ENCODE results near the gene HTR3C.

HTR3C gene

DNA sequence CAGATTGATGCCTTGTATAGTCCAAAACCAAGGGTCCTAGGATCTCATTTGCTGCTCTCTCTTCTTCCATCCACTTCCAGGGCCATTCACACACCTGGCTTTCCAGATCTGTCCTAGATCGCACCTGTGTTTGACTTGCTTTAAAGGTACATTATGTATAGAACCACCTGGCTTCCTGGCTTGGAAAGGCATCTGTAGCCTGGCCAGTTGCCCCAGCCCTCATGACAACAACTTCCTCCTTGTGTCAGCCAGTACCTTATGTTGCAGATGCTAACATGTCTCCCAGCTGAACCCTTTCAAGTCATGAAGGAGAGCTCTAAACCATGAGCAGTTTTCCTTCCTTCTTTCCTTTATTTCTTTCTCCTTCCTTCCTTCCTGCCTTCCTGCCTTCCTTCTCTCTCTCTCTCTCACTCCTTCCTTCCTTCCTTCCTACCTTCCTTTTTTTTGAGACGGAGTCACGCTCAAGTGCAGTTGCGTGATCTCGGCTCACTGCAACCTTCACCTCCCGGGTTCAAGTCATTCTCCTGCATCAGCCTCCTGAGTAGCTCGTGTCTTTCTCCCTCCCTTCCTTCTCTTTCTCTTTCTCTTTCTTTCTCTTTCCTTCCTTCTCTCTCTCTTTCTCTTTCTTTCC is 2.5 kb upstream of the HTR3C start:
- TF ChIP-seq, protein P1, sequence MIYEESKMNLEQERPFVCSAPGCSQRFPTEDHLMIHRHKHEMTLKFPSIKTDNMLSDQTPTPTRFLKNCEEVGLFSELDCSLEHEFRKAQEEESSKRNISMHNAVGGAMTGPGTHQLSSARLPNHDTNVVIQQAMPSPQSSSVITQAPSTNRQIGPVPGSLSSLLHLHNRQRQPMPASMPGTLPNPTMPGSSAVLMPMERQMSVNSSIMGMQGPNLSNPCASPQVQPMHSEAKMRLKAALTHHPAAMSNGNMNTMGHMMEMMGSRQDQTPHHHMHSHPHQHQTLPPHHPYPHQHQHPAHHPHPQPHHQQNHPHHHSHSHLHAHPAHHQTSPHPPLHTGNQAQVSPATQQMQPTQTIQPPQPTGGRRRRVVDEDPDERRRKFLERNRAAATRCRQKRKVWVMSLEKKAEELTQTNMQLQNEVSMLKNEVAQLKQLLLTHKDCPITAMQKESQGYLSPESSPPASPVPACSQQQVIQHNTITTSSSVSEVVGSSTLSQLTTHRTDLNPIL (CRISPR knock-in tag; IDR thresholded peaks at IDR 0.05; ENCODE audit: low read depth), result no peak
- TF ChIP-seq ZNF70 (CRISPR knock-in tag; IDR thresholded peaks at IDR 0.05) (no peak), GLIS3 (CRISPR knock-in tag; IDR thresholded peaks at IDR 0.05) (no peak), ZNF565 (CRISPR knock-in tag; conservative IDR thresholded peaks at IDR 0.05; ENCODE audit: low read depth) (no peak), TCF4 (CRISPR knock-in tag; IDR thresholded peaks at IDR 0.05; ENCODE audit: borderline replicate concordance) (no peak), TOX (CRISPR knock-in tag; IDR thresholded peaks at IDR 0.05; ENCODE audit: borderline replicate concordance) (no peak), PPARA (CRISPR knock-in tag; IDR thresholded peaks at IDR 0.05; ENCODE audit: borderline replicate concordance) (no peak), ISL1 (CRISPR knock-in tag; IDR thresholded peaks at IDR 0.05) (no peak), SNAI2 (CRISPR knock-in tag; IDR thresholded peaks at IDR 0.05) (no peak), ESRRG (CRISPR knock-in tag; IDR thresholded peaks at IDR 0.05) (no peak), ZNF8 (CRISPR knock-in tag; IDR thresholded peaks at IDR 0.05) (no peak), PATZ1 (CRISPR knock-in tag; IDR thresholded peaks at IDR 0.05; ENCODE audit: borderline replicate concordance) (no peak)

GRCh38 chr3:184058029-184058428 is 5.2 kb downstream of the HTR3C start:
- TF ChIP-seq, protein P1 (CRISPR knock-in tag; IDR thresholded peaks at IDR 0.05; ENCODE audit: low read depth), result no peak
- no peak for TF ChIP-seq BACH2 (CRISPR knock-in tag; IDR thresholded peaks at IDR 0.05; ENCODE audit: borderline replicate concordance)
- ATAC-seq, result no peak

More for the DNA sequence above, 2.5 kb upstream of the HTR3C start:
- ATAC-seq, result no peak

DNA sequence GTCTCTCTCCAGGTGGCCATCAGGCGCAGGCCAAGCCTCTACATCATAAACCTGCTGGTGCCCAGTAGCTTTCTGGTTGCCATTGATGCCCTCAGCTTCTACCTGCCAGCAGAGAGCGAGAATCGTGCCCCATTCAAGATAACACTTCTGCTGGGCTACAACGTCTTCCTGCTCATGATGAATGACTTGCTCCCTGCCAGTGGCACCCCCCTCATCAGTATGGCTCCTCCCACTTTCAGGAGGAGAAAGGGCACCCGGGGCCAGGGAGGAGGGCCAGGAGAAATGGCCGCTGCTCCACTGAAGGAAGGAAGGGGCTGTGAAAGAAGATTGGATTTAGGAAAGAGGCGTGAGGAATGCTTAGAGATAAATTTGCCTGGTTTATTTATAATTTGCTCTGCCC is 6.6 kb downstream of the HTR3C start:
- no peak for ATAC-seq
- TF ChIP-seq ZNF70 (CRISPR knock-in tag; IDR thresholded peaks at IDR 0.05), result no peak
- no peak for TF ChIP-seq TCF4 (CRISPR knock-in tag; IDR thresholded peaks at IDR 0.05; ENCODE audit: borderline replicate concordance)
- TF ChIP-seq ZFP30 (CRISPR knock-in tag; IDR thresholded peaks at IDR 0.05), result no peak
- no peak for TF ChIP-seq ZFP3 (CRISPR knock-in tag; IDR thresholded peaks at IDR 0.05)
- TF ChIP-seq, protein P1 (CRISPR knock-in tag; IDR thresholded peaks at IDR 0.05; ENCODE audit: low read depth), result no peak
- no peak for TF ChIP-seq ZC3H10 (CRISPR knock-in tag; IDR thresholded peaks at IDR 0.05)
- no peak for TF ChIP-seq RARB (CRISPR knock-in tag; IDR thresholded peaks at IDR 0.05)
- TF ChIP-seq BACH2 (CRISPR knock-in tag; IDR thresholded peaks at IDR 0.05; ENCODE audit: borderline replicate concordance), result no peak
- TF ChIP-seq, protein P2, sequence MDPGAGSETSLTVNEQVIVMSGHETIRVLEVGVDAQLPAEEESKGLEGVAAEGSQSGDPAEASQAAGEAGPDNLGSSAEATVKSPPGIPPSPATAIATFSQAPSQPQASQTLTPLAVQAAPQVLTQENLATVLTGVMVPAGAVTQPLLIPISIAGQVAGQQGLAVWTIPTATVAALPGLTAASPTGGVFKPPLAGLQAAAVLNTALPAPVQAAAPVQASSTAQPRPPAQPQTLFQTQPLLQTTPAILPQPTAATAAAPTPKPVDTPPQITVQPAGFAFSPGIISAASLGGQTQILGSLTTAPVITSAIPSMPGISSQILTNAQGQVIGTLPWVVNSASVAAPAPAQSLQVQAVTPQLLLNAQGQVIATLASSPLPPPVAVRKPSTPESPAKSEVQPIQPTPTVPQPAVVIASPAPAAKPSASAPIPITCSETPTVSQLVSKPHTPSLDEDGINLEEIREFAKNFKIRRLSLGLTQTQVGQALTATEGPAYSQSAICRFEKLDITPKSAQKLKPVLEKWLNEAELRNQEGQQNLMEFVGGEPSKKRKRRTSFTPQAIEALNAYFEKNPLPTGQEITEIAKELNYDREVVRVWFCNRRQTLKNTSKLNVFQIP (CRISPR knock-in tag; IDR thresholded peaks at IDR 0.05; ENCODE audit: borderline replicate concordance, low read depth), result no peak
- TF ChIP-seq SNAI2 (CRISPR knock-in tag; IDR thresholded peaks at IDR 0.05), result no peak
- TF ChIP-seq TOX (CRISPR knock-in tag; IDR thresholded peaks at IDR 0.05; ENCODE audit: borderline replicate concordance), result no peak

DNA sequence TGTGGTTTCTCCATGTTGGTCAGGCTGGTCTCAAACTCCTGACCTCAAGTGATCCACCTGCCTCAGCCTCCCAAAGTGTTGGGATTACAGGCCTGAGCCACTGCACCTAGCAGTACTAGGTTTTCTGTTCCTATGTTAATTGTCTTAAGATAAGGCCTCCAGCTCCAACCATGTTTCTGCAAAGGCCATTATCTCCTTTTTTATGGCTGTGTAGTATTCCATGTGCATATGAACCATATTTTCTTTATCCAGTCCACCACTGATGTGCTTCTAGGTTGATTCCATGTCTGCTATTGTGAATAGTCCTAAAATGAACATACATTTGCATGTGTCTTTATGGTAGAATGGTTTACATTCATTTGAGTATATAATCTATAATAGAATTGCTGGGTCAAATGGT is 9.8 kb downstream of the HTR3C start:
- no peak for ATAC-seq
- TF ChIP-seq OSR1 (CRISPR knock-in tag; IDR thresholded peaks at IDR 0.05), result no peak
- TF ChIP-seq ZC3H10 (CRISPR knock-in tag; IDR thresholded peaks at IDR 0.05), result no peak
- TF ChIP-seq ISL1 (CRISPR knock-in tag; IDR thresholded peaks at IDR 0.05), result no peak
- no peak for TF ChIP-seq ZNF565 (CRISPR knock-in tag; conservative IDR thresholded peaks at IDR 0.05; ENCODE audit: low read depth)
- TF ChIP-seq, protein P2 (CRISPR knock-in tag; IDR thresholded peaks at IDR 0.05; ENCODE audit: borderline replicate concordance, low read depth), result no peak
- TF ChIP-seq ARNTL (CRISPR knock-in tag; IDR thresholded peaks at IDR 0.05; ENCODE audit: borderline replicate concordance, low read depth), result no peak
- TF ChIP-seq, protein P1 (CRISPR knock-in tag; IDR thresholded peaks at IDR 0.05; ENCODE audit: low read depth), result no peak
- no peak for TF ChIP-seq RARB (CRISPR knock-in tag; IDR thresholded peaks at IDR 0.05)
- no peak for TF ChIP-seq PPARA (CRISPR knock-in tag; IDR thresholded peaks at IDR 0.05; ENCODE audit: borderline replicate concordance)
- no peak for TF ChIP-seq BACH2 (CRISPR knock-in tag; IDR thresholded peaks at IDR 0.05; ENCODE audit: borderline replicate concordance)
- no peak for TF ChIP-seq SNAI2 (CRISPR knock-in tag; IDR thresholded peaks at IDR 0.05)
- no peak for TF ChIP-seq ZNF8 (CRISPR knock-in tag; IDR thresholded peaks at IDR 0.05)
- no peak for TF ChIP-seq ZNF70 (CRISPR knock-in tag; IDR thresholded peaks at IDR 0.05)
- TF ChIP-seq ZFP30 (CRISPR knock-in tag; IDR thresholded peaks at IDR 0.05), result no peak
